SK-N-SH (cell line): Measurements from ENCODE around the gene AGAP1. TPM values are rescaled to one million over a fixed set of nuclear protein-coding genes. Genes with fewer than 3 reads are reported as not detected.

Source experiments
- CTCF ChIA-PET: fragments of 300-600, 350-600 bp; formaldehyde crosslinking; extraction: SDS; loops from one replicate; lab custom pipeline; 2021; lab: Yijun Ruan, JAX
- POLR2A ChIA-PET: fragments of 350-600 bp; sonication (Branson Sonifier 250); formaldehyde crosslinking; extraction: SDS; loops from one replicate; lab custom pipeline; 2020; ENCODE audit warnings: antibody characterized with exemption, inconsistent platforms; lab: Yijun Ruan, JAX
- DNase-seq: peaks from one replicate; pipeline ENCODE4 v3.0.0; 2012
- H2AFZ ChIP-seq: fragments of 200-600 bp; sonication (generic); 2 replicates; pipeline ENCODE4 v1.8.1; 2016; ENCODE audit warnings: antibody characterized with exemption, mild to moderate bottlenecking, low read depth
- H3F3A ChIP-seq: fragments of 200-600 bp; sonication (generic); replicated peaks from 2 replicates; pipeline ENCODE3; 2016; ENCODE audit warnings: antibody characterized with exemption, mild to moderate bottlenecking; ENCODE audit not compliant: insufficient read depth
- H3K27ac ChIP-seq, 2 experiments: fragments of 200-500 bp in 1 of 2; fragments of 200-600 bp in 1 of 2; sonication (Bioruptor generic) in 1 of 2; sonication (generic), shearing (Covaris generic) in 1 of 2; 2 replicates each; pipeline versions ENCODE4 v1.5.1 to v1.6.1; 2014 to 2016; ENCODE audit warnings: low read depth in 2 of 2, inconsistent platforms in 1 of 2, low read length in 1 of 2, mild to moderate bottlenecking in 1 of 2, mixed read lengths in 1 of 2
- H3K27me3 ChIP-seq: fragments of 200-600 bp; sonication (generic), shearing (Covaris generic); 2 replicates; pipeline ENCODE4 v1.6.1; 2016; ENCODE audit warnings: mixed run types; ENCODE audit not compliant: insufficient read depth
- H3K36me3 ChIP-seq, 2 experiments: fragments of 200-500 bp in 1 of 2; fragments of 200-600 bp in 1 of 2; sonication (Bioruptor generic) in 1 of 2; sonication (generic) in 1 of 2; replicated peaks in 1 of 2; 2 replicates each; pipeline versions ENCODE3 to v1.5.1; 2014 to 2016; ENCODE audit warnings: low read length in 1 of 2, mild to moderate bottlenecking in 1 of 2; ENCODE audit not compliant: insufficient read depth in 2 of 2, control insufficient read depth in 1 of 2
- H3K4me1 ChIP-seq, 2 experiments: fragments of 200-500 bp in 1 of 2; fragments of 200-600 bp in 1 of 2; sonication (Bioruptor generic) in 1 of 2; sonication (generic), shearing (Covaris generic) in 1 of 2; 2 replicates each; pipeline versions ENCODE4 v1.5.1 to v1.6.1; 2014 to 2016; ENCODE audit warnings: low read depth in 1 of 2, low read length in 1 of 2, mixed run types in 1 of 2; ENCODE audit not compliant: insufficient read depth in 2 of 2, control insufficient read depth in 1 of 2
- H3K4me2 ChIP-seq: fragments of 200-600 bp; sonication (generic), shearing (Covaris generic); 2 replicates; pipeline ENCODE4 v1.6.1; 2017; ENCODE audit warnings: mixed run types
- H3K4me3 ChIP-seq, 2 experiments: fragments of 200-500 bp in 1 of 2; fragments of 200-600 bp in 1 of 2; sonication (Bioruptor generic) in 1 of 2; sonication (generic), shearing (Covaris generic) in 1 of 2; 2 replicates each; pipeline versions ENCODE4 v1.5.1 to v1.8.1; 2014 to 2016; ENCODE audit warnings: low read depth in 2 of 2, inconsistent platforms in 1 of 2, low read length in 1 of 2, mild to moderate bottlenecking in 1 of 2, mixed read lengths in 1 of 2, moderate library complexity in 1 of 2
- H3K79me2 ChIP-seq: fragments of 200-600 bp; sonication (generic); 2 replicates; pipeline ENCODE4 v1.8.1; 2017; ENCODE audit warnings: mild to moderate bottlenecking; ENCODE audit not compliant: insufficient read depth
- H3K9ac ChIP-seq: fragments of 200-600 bp; sonication (generic); 2 replicates; pipeline ENCODE4 v1.6.1; 2017; ENCODE audit warnings: mixed run types
- H3K9me2 ChIP-seq: fragments of 200-600 bp; sonication (generic); 2 replicates; pipeline ENCODE4 v1.6.1; 2017; ENCODE audit warnings: mixed run types
- H3K9me3 ChIP-seq: fragments of 200-600 bp; sonication (generic); 2 replicates; pipeline ENCODE4 v1.6.1; 2017; ENCODE audit warnings: mixed run types, mild to moderate bottlenecking, moderate library complexity
- H4K20me1 ChIP-seq: fragments of 200-600 bp; sonication (generic); 2 replicates; pipeline ENCODE4 v1.6.1; 2017; ENCODE audit warnings: mild to moderate bottlenecking, mixed run types; ENCODE audit not compliant: insufficient read depth
- EZH2phosphoT487 ChIP-seq: fragments of 200-600 bp; sonication (generic); IDR thresholded peaks from 2 replicates; pipeline ENCODE4 v1.6.1; 2017; ENCODE audit warnings: low read depth, mixed run types, mild to moderate bottlenecking, antibody characterized with exemption, moderate library complexity, borderline replicate concordance
- FOXM1 ChIP-seq: IDR thresholded peaks from 2 replicates; pipeline ENCODE4 v1.4.0; 2012; ENCODE audit warnings: low read depth, mild to moderate bottlenecking
- JUND ChIP-seq: IDR thresholded peaks from 2 replicates; pipeline ENCODE4 v1.4.0; 2012
- MEF2A ChIP-seq: IDR thresholded peaks from 2 replicates; pipeline ENCODE4 v1.4.0; 2012; ENCODE audit warnings: low read depth, borderline replicate concordance
- MXI1 ChIP-seq: IDR thresholded peaks from 2 replicates; pipeline ENCODE4 v1.6.1; 2012; ENCODE audit warnings: mild to moderate bottlenecking, low read depth, low read length, improper control_type of control experiment
- NRF1 ChIP-seq: IDR thresholded peaks from 2 replicates; pipeline ENCODE4 v1.6.1; 2012; ENCODE audit warnings: low read depth, mild to moderate bottlenecking, low read length
- RAD21 ChIP-seq: IDR thresholded peaks from 2 replicates; pipeline ENCODE4 v1.6.1; 2012; ENCODE audit warnings: mild to moderate bottlenecking, low read length
- RXRA ChIP-seq: IDR thresholded peaks from 2 replicates; pipeline ENCODE4 v1.4.0; 2012; ENCODE audit warnings: low read depth, mild to moderate bottlenecking, borderline replicate concordance
- SMC3 ChIP-seq: IDR thresholded peaks from 2 replicates; pipeline ENCODE4 v1.6.1; 2012; ENCODE audit warnings: low read depth, low read length, improper control_type of control experiment
- TAF1 ChIP-seq: IDR thresholded peaks from 2 replicates; pipeline ENCODE4 v1.6.1; 2012; ENCODE audit warnings: low read depth, mild to moderate bottlenecking, low read length, moderate library complexity, borderline replicate concordance
- YY1 ChIP-seq: IDR thresholded peaks from 2 replicates; pipeline ENCODE4 v1.4.0; 2012; ENCODE audit warnings: low read depth, mild to moderate bottlenecking
- WGBS: methylation state at CpG from one replicate; pipeline ENCODE4 v1.1.6; 2017; ENCODE audit warnings: low lambda C conversion rate; 5-methylcytosine and 5-hydroxymethylcytosine counted together
- polyA plus RNA-seq, 3 experiments: library from polyadenylated mRNA; depleted of rRNA; stranded (reverse); fragments of >200 nt; gene quantifications; 2 replicates each; pipeline ENCODE4 v1.2.3, GENCODE V29; 2012
- TF ChIP-seq, protein P1 (sequence below): IDR thresholded peaks from 2 replicates; pipeline ENCODE4 v1.6.1; 2012; ENCODE audit warnings: mild to moderate bottlenecking, low read depth, low read length, moderate library complexity
- TF ChIP-seq, protein P2 (sequence below): IDR thresholded peaks from 2 replicates; pipeline ENCODE4 v1.4.0; 2012; ENCODE audit warnings: low read depth
- TF ChIP-seq, protein P3 (sequence below): IDR thresholded peaks from 2 replicates; pipeline ENCODE4; 2012

Gene AGAP1
- polyA plus RNA-seq, 1 of the 3 experiments (the other 2 are of a cell fraction), result 8.8 TPM

DNA sequence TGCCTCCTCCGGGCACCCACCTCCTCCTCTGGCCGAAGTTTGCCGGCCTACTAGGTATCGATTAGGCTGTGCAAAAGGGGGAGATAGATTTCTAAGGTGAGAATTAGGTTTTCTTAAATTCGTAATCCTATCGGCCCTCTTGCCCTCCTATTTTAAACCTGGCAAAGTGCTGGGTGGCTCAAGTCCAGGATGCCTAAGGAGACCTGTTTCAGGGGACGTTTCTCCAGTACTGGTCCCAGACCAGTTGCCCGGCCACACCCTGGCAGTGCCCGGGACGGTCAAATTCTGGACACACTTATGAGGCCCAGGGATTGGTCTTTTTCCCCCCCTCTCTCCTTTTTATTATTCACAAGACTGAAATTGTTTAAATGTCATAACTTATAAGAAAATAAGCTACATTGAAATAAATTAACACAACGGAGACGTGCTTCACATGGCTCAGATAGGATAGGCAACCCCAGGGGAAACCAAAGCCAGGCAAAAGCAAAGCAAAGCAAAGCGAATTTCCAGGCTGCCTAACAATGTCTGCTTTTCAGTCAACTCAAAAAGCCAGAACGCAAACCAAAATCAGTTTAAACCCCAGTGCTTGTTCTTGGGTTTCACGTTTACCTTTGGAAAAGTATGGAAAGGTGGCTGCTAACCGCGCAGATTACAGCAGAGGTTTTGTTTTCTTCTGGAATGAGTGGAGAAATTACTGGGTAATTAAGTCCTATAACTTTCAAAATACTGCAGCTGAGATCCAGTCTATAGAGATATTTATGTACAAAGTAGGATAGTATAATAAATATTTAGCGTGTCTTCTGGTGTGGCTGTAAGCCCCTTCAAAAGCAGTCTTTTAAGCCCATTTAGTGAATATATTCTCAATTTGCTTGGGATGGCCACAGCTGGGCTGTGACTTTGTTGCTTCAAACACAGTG lies 671.3 kb downstream of the AGAP1 start:
- Histone ChIP-seq H3K4me1 (peaks cover 0 to 12% of the 10 kb centered on the region in 2 experiments; a peak in 2 of 4 replicates), H3K9me3 (no peaks in the 10 kb centered on the region), H3K36me3 (no peaks in the 10 kb centered on the region), H3K4me2 (peak overlapping the region; percentile 71; the same call in 1 of the 2 replicates), H3K27ac (no peak overlapping the region), H3K9ac (no peak overlapping the region), H3K9me2 (no peaks in the 10 kb centered on the region)
- TF ChIP-seq EZH2phosphoT487 (0 out of 2 replicates have a peak, but pooled peaks have one; percentile 30), NRF1 (no peak)
- TF ChIP-seq, protein P1, sequence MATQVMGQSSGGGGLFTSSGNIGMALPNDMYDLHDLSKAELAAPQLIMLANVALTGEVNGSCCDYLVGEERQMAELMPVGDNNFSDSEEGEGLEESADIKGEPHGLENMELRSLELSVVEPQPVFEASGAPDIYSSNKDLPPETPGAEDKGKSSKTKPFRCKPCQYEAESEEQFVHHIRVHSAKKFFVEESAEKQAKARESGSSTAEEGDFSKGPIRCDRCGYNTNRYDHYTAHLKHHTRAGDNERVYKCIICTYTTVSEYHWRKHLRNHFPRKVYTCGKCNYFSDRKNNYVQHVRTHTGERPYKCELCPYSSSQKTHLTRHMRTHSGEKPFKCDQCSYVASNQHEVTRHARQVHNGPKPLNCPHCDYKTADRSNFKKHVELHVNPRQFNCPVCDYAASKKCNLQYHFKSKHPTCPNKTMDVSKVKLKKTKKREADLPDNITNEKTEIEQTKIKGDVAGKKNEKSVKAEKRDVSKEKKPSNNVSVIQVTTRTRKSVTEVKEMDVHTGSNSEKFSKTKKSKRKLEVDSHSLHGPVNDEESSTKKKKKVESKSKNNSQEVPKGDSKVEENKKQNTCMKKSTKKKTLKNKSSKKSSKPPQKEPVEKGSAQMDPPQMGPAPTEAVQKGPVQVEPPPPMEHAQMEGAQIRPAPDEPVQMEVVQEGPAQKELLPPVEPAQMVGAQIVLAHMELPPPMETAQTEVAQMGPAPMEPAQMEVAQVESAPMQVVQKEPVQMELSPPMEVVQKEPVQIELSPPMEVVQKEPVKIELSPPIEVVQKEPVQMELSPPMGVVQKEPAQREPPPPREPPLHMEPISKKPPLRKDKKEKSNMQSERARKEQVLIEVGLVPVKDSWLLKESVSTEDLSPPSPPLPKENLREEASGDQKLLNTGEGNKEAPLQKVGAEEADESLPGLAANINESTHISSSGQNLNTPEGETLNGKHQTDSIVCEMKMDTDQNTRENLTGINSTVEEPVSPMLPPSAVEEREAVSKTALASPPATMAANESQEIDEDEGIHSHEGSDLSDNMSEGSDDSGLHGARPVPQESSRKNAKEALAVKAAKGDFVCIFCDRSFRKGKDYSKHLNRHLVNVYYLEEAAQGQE, result no peak
- TF ChIP-seq, all 33 proteins: peak for 1
- peak overlapping the region in 1 of 2 experiments; percentile 52; a peak in 1 of 4 replicates for H3K4me3 ChIP-seq
- H3F3A ChIP-seq, result no peaks in the 10 kb centered on the region
- peaks cover 60% of the 10 kb centered on the region for H3K27me3 ChIP-seq
- no peaks in the 10 kb centered on the region for H4K20me1 ChIP-seq
- no peak overlapping the region for H2AFZ ChIP-seq
- peak; percentile 25 for DNase-seq
- 40% methylated on average over 16 of the region's 18 CpGs for WGBS
- H3K79me2 ChIP-seq, result no peaks in the 10 kb centered on the region
- CTCF ChIA-PET, result interaction anchor here (0.7 to 2.6 kb wide), 6 partner anchors 11 to 399 kb away, joined by 3 to 28 read pairs (median 8); no protein-coding TSS in a partner anchor
- POLR2A ChIA-PET, result no interaction called here

DNA sequence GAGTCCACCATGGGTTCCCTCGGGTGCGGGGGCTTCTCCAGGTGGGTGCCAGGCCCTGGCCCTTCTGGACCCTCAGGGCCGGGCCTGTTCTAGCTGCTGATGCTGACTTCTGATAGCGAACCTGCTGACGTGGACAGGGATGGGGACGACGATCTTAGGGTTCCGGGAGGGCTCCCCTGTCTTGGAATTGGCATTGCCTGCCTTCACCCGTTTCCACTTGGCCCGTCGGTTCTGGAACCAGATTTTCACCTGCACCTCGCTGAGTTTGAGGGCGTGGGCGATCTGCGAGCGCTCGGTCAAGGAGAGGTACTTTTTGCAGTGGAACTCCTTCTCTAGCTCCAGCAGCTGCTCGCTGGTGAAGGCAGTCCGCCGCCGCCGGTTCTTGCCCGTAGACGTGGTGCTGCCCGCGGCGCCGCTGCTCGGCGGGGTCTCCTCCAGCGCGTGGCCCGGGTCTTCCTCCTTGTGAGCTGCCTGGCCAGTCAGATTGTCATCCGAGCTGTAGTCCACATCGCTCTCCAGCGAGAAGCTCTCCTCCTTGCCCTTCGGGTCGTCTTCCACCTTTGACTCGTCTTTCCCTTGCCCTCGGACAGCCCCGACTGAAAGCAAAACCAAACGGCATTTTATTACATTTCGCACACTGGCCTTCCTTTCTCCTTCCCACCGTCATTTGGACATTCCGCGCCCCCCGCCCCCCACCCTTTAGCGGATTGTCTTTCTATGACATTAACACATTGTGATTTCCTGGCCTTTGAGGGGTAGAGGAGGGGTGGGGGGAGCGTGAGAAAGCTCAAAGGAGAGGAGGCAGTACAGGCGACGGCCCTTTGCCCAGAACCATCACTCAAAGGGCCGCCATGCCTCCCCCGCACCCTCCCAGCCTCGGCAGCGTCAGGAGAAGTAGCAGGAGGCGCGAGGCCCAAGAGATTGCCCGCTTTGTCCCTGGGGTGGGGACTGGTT lies 672.3 kb downstream of the AGAP1 start:
- CTCF ChIA-PET, result interaction anchor here (1.5 to 2.6 kb wide), 5 partner anchors 10 to 400 kb away, joined by 6 to 28 read pairs (median 10); no protein-coding TSS in a partner anchor
- DNase-seq, result peak; percentile 48
- H3F3A ChIP-seq, result no peaks in the 10 kb centered on the region
- TF ChIP-seq SMC3, result no peak
- TF ChIP-seq, protein P1, result no peak
- TF ChIP-seq, protein P2, sequence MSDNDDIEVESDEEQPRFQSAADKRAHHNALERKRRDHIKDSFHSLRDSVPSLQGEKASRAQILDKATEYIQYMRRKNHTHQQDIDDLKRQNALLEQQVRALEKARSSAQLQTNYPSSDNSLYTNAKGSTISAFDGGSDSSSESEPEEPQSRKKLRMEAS, result no peak
- no peak for TF ChIP-seq RXRA
- TF ChIP-seq YY1, result no peak
- no peak for TF ChIP-seq JUND
- TF ChIP-seq, protein P3, sequence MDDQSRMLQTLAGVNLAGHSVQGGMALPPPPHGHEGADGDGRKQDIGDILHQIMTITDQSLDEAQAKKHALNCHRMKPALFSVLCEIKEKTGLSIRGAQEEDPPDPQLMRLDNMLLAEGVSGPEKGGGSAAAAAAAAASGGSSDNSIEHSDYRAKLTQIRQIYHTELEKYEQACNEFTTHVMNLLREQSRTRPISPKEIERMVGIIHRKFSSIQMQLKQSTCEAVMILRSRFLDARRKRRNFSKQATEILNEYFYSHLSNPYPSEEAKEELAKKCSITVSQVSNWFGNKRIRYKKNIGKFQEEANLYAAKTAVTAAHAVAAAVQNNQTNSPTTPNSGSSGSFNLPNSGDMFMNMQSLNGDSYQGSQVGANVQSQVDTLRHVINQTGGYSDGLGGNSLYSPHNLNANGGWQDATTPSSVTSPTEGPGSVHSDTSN, result no peak
- TF ChIP-seq FOXM1, result no peak
- TF ChIP-seq MEF2A, result no peak
- no peak for TF ChIP-seq TAF1
- TF ChIP-seq RAD21, result no peak
- no peak for TF ChIP-seq MXI1

More for the DNA sequence above, 672.3 kb downstream of the AGAP1 start:
- Histone ChIP-seq H3K9me3 (no peaks in the 10 kb centered on the region), H3K4me3 (peak overlapping the region; percentile 17 to 60; a peak in 3 of 4 replicates), H3K36me3 (no peaks in the 10 kb centered on the region), H3K79me2 (no peaks in the 10 kb centered on the region), H3K27me3 (peaks cover 69% of the 10 kb centered on the region), H3K4me2 (peak overlapping the region; percentile 81), H3K27ac (no peak overlapping the region), H3K9ac (no peak overlapping the region), H2AFZ (no peak overlapping the region), H3K4me1 (peaks cover 0 to 12% of the 10 kb centered on the region in 2 experiments; a peak in 2 of 4 replicates), H4K20me1 (no peaks in the 10 kb centered on the region), H3K9me2 (no peaks in the 10 kb centered on the region)
- POLR2A ChIA-PET, result no interaction called here
- WGBS, result 28% methylated on average over 40 of the region's 58 CpGs
